ENCODE measurements around the gene ITPK1.

GRCh38 chr14:93032421-93032936 lies 83.2 kb downstream of the ITPK1 start:
- TF ChIP-seq CTCF (IDR thresholded peaks at IDR 0.05) (no peak), POLR2A (IDR thresholded peaks at IDR 0.05) (no peak)
